OCI-LY3 (cell line): ENCODE results near the gene CYP2U1.

ENCODE experiments used
- H2AFZ ChIP-seq: fragments of 200-600, 300-600 bp; shearing (Covaris generic); 2 replicates; pipeline ENCODE4 v1.6.0; 2014; ENCODE audit warnings: antibody characterized with exemption, low read depth, low read length
- H3K27ac ChIP-seq: fragments of 200-600, 300-600 bp; sonication (generic); 2 replicates; pipeline ENCODE4 v1.5.1; 2014; ENCODE audit warnings: mild to moderate bottlenecking, low read length, moderate library complexity, mixed read lengths
- H3K27me3 ChIP-seq: fragments of 200-600, 300-600 bp; sonication (generic); 2 replicates; pipeline ENCODE4 v1.6.1; 2014; ENCODE audit warnings: low read depth, low read length, mixed read lengths
- H3K36me3 ChIP-seq: fragments of 200-600, 300-600 bp; sonication (generic); replicated peaks from 2 replicates; pipeline ENCODE3; 2014; ENCODE audit warnings: low read depth, low read length, mixed read lengths
- H3K4me1 ChIP-seq: fragments of 300-600, 200-600 bp; sonication (generic); 2 replicates; pipeline ENCODE4 v1.6.1; 2014; ENCODE audit warnings: low read length, mixed read lengths
- H3K4me2 ChIP-seq: fragments of 200-600, 300-600 bp; sonication (generic); 2 replicates; pipeline ENCODE4 v1.6.1; 2014; ENCODE audit warnings: low read length, mixed read lengths
- H3K4me3 ChIP-seq: fragments of 300-600, 200-600 bp; sonication (generic); 2 replicates; pipeline ENCODE4 v1.5.1; 2014; ENCODE audit warnings: antibody characterized with exemption, mild to moderate bottlenecking, low read length, moderate library complexity
- H3K79me2 ChIP-seq: fragments of 300-600, 200-600 bp; shearing (Covaris generic); 2 replicates; pipeline ENCODE4 v1.6.1; 2014; ENCODE audit warnings: mild to moderate bottlenecking, low read length, mixed read lengths
- H3K9ac ChIP-seq: fragments of 300-600, 200-600 bp; shearing (Covaris generic); 2 replicates; pipeline ENCODE4 v1.6.0; 2014; ENCODE audit warnings: mild to moderate bottlenecking, low read length, moderate library complexity
- H3K9me3 ChIP-seq: fragments of 200-600, 300-600 bp; shearing (Covaris generic); 2 replicates; pipeline ENCODE4 v1.6.1; 2014; ENCODE audit warnings: low read length, mixed read lengths; ENCODE audit not compliant: insufficient read depth
- H4K20me1 ChIP-seq: fragments of 200-600, 300-600 bp; sonication (generic); 2 replicates; pipeline ENCODE4 v1.6.1; 2016; ENCODE audit warnings: low read length, mixed read lengths; ENCODE audit not compliant: insufficient read depth
- EZH2phosphoT487 ChIP-seq: fragments of 200-600 bp; shearing (Covaris generic); IDR thresholded peaks from 2 replicates; pipeline ENCODE4 v1.6.1; 2018; ENCODE audit warnings: antibody characterized with exemption, mixed run types, low read depth
- TF ChIP-seq, protein P1 (sequence below): fragments of 200-600, 300-600 bp; sonication (generic); IDR thresholded peaks from 2 replicates; pipeline ENCODE4 v1.5.1; 2014; ENCODE audit warnings: antibody characterized with exemption, low read length, low read depth

The CYP2U1 gene

DNA sequence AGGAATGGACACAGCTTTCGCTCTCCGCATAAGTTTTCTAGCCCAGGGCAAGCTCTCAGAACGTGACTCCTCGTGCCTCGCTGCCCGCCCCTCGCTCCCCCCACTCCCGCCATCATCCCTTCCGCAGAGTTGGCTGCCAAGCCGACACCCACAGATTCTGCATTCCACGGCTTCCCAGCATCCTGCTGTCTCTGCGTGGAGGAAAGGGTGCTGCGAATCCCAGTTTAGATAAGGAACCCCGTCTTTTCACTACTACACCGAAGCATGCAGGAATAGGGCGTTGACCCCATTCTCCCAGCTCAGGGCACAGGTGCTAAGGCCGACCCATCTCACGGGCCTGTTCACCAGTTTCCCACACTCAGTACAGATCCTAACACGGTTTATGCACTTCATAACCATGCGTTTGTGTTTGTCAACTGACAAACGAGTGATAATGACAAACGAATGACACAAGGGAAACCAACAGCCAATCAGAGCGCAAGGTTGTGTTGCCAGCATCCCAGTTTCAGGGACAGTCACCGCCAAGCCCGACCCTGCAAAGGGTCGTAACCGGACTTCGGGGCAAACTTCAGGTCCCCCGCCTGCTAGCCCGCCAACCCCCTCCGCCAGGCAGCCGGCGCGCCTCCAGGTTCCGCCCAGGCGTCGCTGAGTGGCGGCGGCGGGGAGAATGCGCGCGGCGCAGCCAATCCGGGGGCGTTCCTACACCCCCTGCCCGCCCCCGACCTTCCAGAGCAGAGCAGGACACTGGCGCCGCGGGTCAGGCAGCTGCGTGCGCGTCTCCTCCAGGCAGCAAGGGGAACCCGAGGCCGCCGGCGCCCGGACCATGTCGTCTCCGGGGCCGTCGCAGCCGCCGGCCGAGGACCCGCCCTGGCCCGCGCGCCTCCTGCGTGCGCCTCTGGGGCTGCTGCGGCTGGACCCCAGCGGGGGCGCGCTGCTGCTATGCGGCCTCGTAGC, at the start of gene CYP2U1:
Gene CYP2U1 (plus strand): TSS at position 729 of the 954 bp plus-strand sequence. CDS start 95 bp downstream, at position 824.
- peak within 1 kb of the TSS; percentile 72 for H3K9ac ChIP-seq
- H2AFZ ChIP-seq = peak within 1 kb of the TSS; percentile 87
- H3K27me3 ChIP-seq = no peaks in the 10 kb centered on the region
- peak within 1 kb of the TSS; percentile 83 for H3K4me3 ChIP-seq
- peak within 1 kb of the TSS; percentile 96 for H3K4me2 ChIP-seq
- H3K79me2 ChIP-seq = peaks cover 15% of the 10 kb centered on the region
- H4K20me1 ChIP-seq = no peaks in the 10 kb centered on the region
- H3K9me3 ChIP-seq = no peaks in the 10 kb centered on the region
- peak within 1 kb of the TSS; percentile 5; the same call in 1 of the 2 replicates for H3K27ac ChIP-seq
- peaks cover 15% of the 10 kb centered on the region for H3K36me3 ChIP-seq
- H3K4me1 ChIP-seq = peaks cover 20% of the 10 kb centered on the region
- TF ChIP-seq, protein P1, sequence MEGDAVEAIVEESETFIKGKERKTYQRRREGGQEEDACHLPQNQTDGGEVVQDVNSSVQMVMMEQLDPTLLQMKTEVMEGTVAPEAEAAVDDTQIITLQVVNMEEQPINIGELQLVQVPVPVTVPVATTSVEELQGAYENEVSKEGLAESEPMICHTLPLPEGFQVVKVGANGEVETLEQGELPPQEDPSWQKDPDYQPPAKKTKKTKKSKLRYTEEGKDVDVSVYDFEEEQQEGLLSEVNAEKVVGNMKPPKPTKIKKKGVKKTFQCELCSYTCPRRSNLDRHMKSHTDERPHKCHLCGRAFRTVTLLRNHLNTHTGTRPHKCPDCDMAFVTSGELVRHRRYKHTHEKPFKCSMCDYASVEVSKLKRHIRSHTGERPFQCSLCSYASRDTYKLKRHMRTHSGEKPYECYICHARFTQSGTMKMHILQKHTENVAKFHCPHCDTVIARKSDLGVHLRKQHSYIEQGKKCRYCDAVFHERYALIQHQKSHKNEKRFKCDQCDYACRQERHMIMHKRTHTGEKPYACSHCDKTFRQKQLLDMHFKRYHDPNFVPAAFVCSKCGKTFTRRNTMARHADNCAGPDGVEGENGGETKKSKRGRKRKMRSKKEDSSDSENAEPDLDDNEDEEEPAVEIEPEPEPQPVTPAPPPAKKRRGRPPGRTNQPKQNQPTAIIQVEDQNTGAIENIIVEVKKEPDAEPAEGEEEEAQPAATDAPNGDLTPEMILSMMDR = no peak
- TF ChIP-seq EZH2phosphoT487 = no peak

DNA sequence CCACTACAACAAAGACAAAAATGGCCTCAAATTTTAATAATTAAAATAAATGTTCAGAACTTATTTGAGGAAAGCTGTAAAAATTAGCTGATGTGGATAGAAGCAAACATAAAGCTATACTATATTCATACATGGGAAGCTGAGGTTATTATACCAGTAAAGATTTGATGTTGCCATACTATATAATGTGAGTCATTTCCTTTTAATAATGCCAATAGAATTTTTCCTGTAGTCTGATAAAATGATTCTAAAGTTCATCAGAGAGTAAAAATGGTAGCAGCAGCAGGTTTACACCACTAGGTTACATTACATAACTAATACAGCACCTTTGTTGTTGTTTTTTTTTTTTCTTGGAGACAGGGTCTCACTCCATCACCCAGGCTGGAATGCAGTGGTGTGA, 45.5 kb upstream of the CYP2U1 start:
- Histone ChIP-seq H3K4me3 (no peak overlapping the region), H3K4me2 (no peak overlapping the region), H3K4me1 (no peaks in the 10 kb centered on the region), H3K9me3 (peaks cover 18% of the 10 kb centered on the region; the same call in 1 of the 2 replicates), H3K36me3 (no peaks in the 10 kb centered on the region), H3K27ac (no peak overlapping the region), H2AFZ (no peak overlapping the region), H4K20me1 (no peaks in the 10 kb centered on the region), H3K79me2 (no peaks in the 10 kb centered on the region), H3K9ac (no peak overlapping the region), H3K27me3 (no peaks in the 10 kb centered on the region)
- TF ChIP-seq, protein P1 = no peak
- TF ChIP-seq EZH2phosphoT487 = no peak

DNA sequence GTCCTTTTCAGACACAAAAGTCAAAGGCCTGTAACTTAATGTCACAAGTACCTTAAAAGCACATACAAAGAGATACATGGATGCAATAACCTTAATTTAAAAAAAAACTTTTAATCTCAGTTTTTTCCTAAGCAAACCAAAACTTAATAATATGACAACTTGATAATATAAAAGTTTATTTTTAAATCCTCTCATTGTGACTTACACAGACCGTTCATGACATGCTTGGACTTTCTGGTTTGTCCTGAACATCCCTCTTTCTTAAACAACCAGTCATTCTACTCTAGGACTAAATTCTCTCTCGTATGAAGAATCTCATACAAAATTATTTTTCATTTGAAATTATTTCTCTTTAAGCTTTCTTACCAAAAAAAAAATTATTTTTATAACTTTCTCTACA, 43.1 kb upstream of the CYP2U1 start:
- Histone ChIP-seq H4K20me1 (no peaks in the 10 kb centered on the region), H3K36me3 (no peaks in the 10 kb centered on the region), H3K27ac (no peak overlapping the region), H3K9me3 (peaks cover 23% of the 10 kb centered on the region; the same call in 1 of the 2 replicates), H3K79me2 (no peaks in the 10 kb centered on the region), H3K4me3 (no peak overlapping the region), H3K4me2 (no peak overlapping the region), H3K9ac (no peak overlapping the region), H3K27me3 (no peaks in the 10 kb centered on the region), H2AFZ (no peak overlapping the region), H3K4me1 (no peaks in the 10 kb centered on the region)
- TF ChIP-seq, protein P1 = no peak
- TF ChIP-seq EZH2phosphoT487 = no peak

DNA sequence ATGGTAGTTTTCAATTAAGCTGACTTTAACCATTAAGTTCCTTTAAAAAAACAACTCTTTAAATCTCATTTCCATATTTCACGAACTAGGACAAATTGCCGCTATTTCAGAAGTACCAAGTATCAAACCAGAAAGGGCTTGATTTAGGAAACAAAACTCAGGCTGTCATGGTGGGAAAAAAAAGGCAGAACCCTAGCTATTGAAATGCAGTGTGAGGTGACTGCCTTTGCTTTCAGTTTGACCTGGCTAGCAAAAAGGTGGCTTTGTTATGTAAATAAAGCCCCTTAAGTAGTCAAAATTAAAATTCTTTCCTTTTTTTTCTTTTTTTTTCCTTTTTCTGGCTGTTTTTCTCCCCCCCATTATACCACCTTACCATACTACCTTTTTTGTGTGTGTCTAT, 40.6 kb upstream of the CYP2U1 start:
- H2AFZ ChIP-seq = no peak overlapping the region
- H3K4me2 ChIP-seq = no peak overlapping the region
- H4K20me1 ChIP-seq = no peaks in the 10 kb centered on the region
- no peaks in the 10 kb centered on the region for H3K27me3 ChIP-seq
- H3K79me2 ChIP-seq = no peaks in the 10 kb centered on the region
- H3K4me1 ChIP-seq = no peaks in the 10 kb centered on the region
- peaks cover 20% of the 10 kb centered on the region; the same call in 1 of the 2 replicates for H3K9me3 ChIP-seq
- no peak overlapping the region for H3K4me3 ChIP-seq
- H3K27ac ChIP-seq = no peak overlapping the region
- H3K9ac ChIP-seq = no peak overlapping the region
- no peak for TF ChIP-seq EZH2phosphoT487
- H3K36me3 ChIP-seq = no peaks in the 10 kb centered on the region
